Testis (tissue), 3 donors: ENCODE data around the gene NFE2L3. TPM values are rescaled to one million over a fixed set of nuclear protein-coding genes. Genes with fewer than 3 reads are reported as not detected.

Experiments used
- DNase-seq: peaks from one replicate; pipeline ENCODE4 v3.0.0-alpha.2; 2019
- H3K27ac ChIP-seq, 2 donors: fragments of 200-600 bp; sonication (generic); one replicate each; pipeline ENCODE4 v1.5.1; 2019
- H3K27me3 ChIP-seq: fragments of 200-600 bp; sonication (generic); one replicate; pipeline ENCODE4 v1.5.1; 2019
- H3K36me3 ChIP-seq: fragments of 200-600 bp; sonication (generic); one replicate; pipeline ENCODE4 v1.5.1; 2017; ENCODE audit warnings: low read depth; ENCODE audit errors: missing control alignments
- H3K4me1 ChIP-seq: fragments of 200-600 bp; sonication (generic); one replicate; pipeline ENCODE4 v1.5.1; 2019
- H3K4me3 ChIP-seq, 2 donors: fragments of 200-600 bp; sonication (generic); one replicate each; pipeline ENCODE4 v1.5.1; 2017 to 2019
- H3K9me3 ChIP-seq: fragments of 200-600 bp; sonication (generic); one replicate; pipeline ENCODE4 v1.5.1; 2017
- POLR2A ChIP-seq: fragments of 450-650 bp; IDR thresholded peaks from one replicate; pipeline ENCODE4 v1.6.1; 2017; ENCODE audit warnings: antibody characterized with exemption, mild to moderate bottlenecking, moderate library complexity
- WGBS, 2 donors: methylation state at CpG; one replicate each; pipeline ENCODE4 v1.1.5; 2018; 5-methylcytosine and 5-hydroxymethylcytosine counted together
- intact Hi-C: fragments of 100-400 bp; cut with DNase I; formaldehyde crosslinking; loops from one replicate; pipeline ENCODE4 v1.15.1; 2023; ENCODE audit warnings: low total_unique reads
- polyA plus RNA-seq: library from polyadenylated mRNA; stranded (reverse); fragments of 350-450 nt; fragmentation: Illumina TruSeq; extraction: RNeasy Lipid Tissue Mini Kit (QIAGEN cat#74804); gene quantifications from one replicate; pipeline ENCODE4 v1.2.3, GENCODE V29; 2014; ENCODE audit warnings: low read depth, low replicate concordance; ENCODE audit not compliant: insufficient read depth
- total RNA-seq, 2 donors: library from RNA; depleted of rRNA; stranded (reverse); fragments of >200 nt; gene quantifications; one replicate each; pipeline ENCODE4 v1.2.3, GENCODE V29; 2016
- TF ChIP-seq, protein P1 (sequence below), 3 experiments: fragments of 450-650 bp in 2 of 3; fragments of 200-600 bp in 1 of 3; sonication (generic) in 1 of 3; IDR thresholded peaks; one replicate each; pipeline ENCODE4 v1.5.1; 2016 to 2019; ENCODE audit warnings: antibody characterized with exemption in 3 of 3, mild to moderate bottlenecking in 2 of 3, moderate library complexity in 1 of 3

The NFE2L3 gene
- total and polyA plus RNA-seq, 3 donors from 2014 or later: 3.3 to 4.2 (median 4.2) TPM

DNA sequence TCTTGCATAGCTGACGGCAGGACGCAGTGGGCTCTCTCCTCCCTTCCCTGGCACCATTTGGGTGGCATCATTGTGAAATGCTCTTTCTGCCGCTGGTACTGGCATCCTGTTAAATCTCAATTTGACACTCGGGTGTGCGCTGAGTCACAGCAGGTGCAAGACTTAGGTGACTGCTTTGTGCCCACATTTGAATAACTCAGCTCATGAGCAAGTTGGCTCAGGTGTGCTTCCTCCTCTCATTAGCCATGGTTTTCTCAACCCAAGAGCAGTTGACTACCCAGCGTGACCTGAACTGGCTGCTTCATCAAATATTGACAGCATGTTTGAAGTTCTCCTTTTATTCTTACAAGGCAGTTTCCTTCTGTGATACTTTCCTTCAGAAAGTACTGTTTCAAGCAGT, 24.6 kb upstream of the NFE2L3 start:
- TF ChIP-seq POLR2A: no peak
- TF ChIP-seq, protein P1, sequence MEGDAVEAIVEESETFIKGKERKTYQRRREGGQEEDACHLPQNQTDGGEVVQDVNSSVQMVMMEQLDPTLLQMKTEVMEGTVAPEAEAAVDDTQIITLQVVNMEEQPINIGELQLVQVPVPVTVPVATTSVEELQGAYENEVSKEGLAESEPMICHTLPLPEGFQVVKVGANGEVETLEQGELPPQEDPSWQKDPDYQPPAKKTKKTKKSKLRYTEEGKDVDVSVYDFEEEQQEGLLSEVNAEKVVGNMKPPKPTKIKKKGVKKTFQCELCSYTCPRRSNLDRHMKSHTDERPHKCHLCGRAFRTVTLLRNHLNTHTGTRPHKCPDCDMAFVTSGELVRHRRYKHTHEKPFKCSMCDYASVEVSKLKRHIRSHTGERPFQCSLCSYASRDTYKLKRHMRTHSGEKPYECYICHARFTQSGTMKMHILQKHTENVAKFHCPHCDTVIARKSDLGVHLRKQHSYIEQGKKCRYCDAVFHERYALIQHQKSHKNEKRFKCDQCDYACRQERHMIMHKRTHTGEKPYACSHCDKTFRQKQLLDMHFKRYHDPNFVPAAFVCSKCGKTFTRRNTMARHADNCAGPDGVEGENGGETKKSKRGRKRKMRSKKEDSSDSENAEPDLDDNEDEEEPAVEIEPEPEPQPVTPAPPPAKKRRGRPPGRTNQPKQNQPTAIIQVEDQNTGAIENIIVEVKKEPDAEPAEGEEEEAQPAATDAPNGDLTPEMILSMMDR (IDR thresholded peaks at IDR 0.05): no peak
- H3K36me3 ChIP-seq: no peaks in the 10 kb centered on the region
- no peak overlapping the region for H3K27ac ChIP-seq
- no peaks in the 10 kb centered on the region for H3K9me3 ChIP-seq
- intact Hi-C loops: no loop called here
- H3K27me3 ChIP-seq: no peaks in the 10 kb centered on the region
- no peaks in the 10 kb centered on the region for H3K4me1 ChIP-seq
- no peak for DNase-seq
- 84 to 87% methylated on average over 6 of the region's 6 CpGs for WGBS, 2 donors
- no peak overlapping the region for H3K4me3 ChIP-seq

GRCh38 chr7:26131056-26131589, 20.9 kb upstream of the NFE2L3 start:
- H3K27ac ChIP-seq: no peak overlapping the region
- no peaks in the 10 kb centered on the region for H3K36me3 ChIP-seq
- WGBS, 2 donors: 91 to 95% methylated on average over 12 of the region's 12 CpGs
- no peaks in the 10 kb centered on the region for H3K27me3 ChIP-seq
- intact Hi-C loops: no loop called here
- H3K9me3 ChIP-seq: no peaks in the 10 kb centered on the region
- no peak for DNase-seq
- H3K4me3 ChIP-seq: no peak overlapping the region
- no peak for TF ChIP-seq POLR2A
- H3K4me1 ChIP-seq: no peaks in the 10 kb centered on the region

GRCh38 chr7:26135076-26135475, 16.9 kb upstream of the NFE2L3 start:
- H3K4me1 ChIP-seq: no peaks in the 10 kb centered on the region
- H3K4me3 ChIP-seq: no peak overlapping the region
- H3K36me3 ChIP-seq: no peaks in the 10 kb centered on the region
- no peaks in the 10 kb centered on the region for H3K27me3 ChIP-seq
- intact Hi-C loops: no loop called here
- H3K27ac ChIP-seq: no peak overlapping the region
- DNase-seq: no peak
- H3K9me3 ChIP-seq: no peaks in the 10 kb centered on the region
- TF ChIP-seq, protein P1 (IDR thresholded peaks at IDR 0.05): no peak
- TF ChIP-seq POLR2A: no peak

- no peak for DNase-seq
- no peaks in the 10 kb centered on the region for H3K4me1 ChIP-seq
- intact Hi-C loops: no loop called here
- H3K9me3 ChIP-seq: no peaks in the 10 kb centered on the region
- no peak overlapping the region for H3K4me3 ChIP-seq
- H3K36me3 ChIP-seq: no peaks in the 10 kb centered on the region
- H3K27me3 ChIP-seq: no peaks in the 10 kb centered on the region
- TF ChIP-seq POLR2A: no peak
- TF ChIP-seq, protein P1 (IDR thresholded peaks at IDR 0.05): no peak
- no peak overlapping the region for H3K27ac ChIP-seq
- WGBS, 2 donors: 94 to 100% methylated on average over 1 of the region's 1 CpG
Measured at GRCh38 chr7:26135551-26135950, 16.4 kb upstream of the NFE2L3 start.

GRCh38 chr7:26136831-26137230, 15.2 kb upstream of the NFE2L3 start:
- no peaks in the 10 kb centered on the region for H3K36me3 ChIP-seq
- no peak overlapping the region for H3K4me3 ChIP-seq
- H3K27ac ChIP-seq: no peak overlapping the region
- WGBS, 2 donors: 82 to 87% methylated on average over 4 of the region's 4 CpGs
- H3K4me1 ChIP-seq: no peaks in the 10 kb centered on the region
- intact Hi-C loops: no loop called here
- TF ChIP-seq POLR2A: no peak
- no peaks in the 10 kb centered on the region for H3K9me3 ChIP-seq
- no peaks in the 10 kb centered on the region for H3K27me3 ChIP-seq
- no peak for DNase-seq

DNA sequence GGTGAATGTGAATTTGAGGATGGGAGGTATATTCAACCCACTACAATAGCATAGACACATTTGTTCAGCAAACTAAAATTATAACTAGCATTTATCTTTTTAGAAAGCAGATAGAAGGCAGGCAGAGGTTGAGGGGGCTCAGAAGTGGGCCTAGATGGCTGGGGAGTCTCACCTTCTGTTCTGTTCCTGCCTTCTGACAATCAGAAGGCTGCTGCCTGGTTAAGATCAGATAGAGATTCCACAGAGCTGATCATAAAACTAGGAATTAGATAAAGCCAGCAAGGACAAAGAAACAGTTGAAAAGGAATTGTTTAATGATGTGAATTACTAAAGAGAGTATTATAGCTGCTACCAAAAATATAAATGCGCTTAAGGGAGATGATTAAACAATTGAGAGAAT, 11.6 kb upstream of the NFE2L3 start:
- H3K27me3 ChIP-seq: no peaks in the 10 kb centered on the region
- TF ChIP-seq POLR2A: no peak
- TF ChIP-seq, protein P1 (IDR thresholded peaks at IDR 0.05): no peak
- no peaks in the 10 kb centered on the region for H3K4me1 ChIP-seq
- no peak for DNase-seq
- no peaks in the 10 kb centered on the region for H3K9me3 ChIP-seq
- H3K36me3 ChIP-seq: no peaks in the 10 kb centered on the region
- intact Hi-C loops: no loop called here
- no peak overlapping the region for H3K4me3 ChIP-seq
- H3K27ac ChIP-seq: no peak overlapping the region
- 90 to 92% methylated on average over 1 of the region's 1 CpG for WGBS, 2 donors
